Measurements from ENCODE around the gene RBBP8NL. TPM values are rescaled to one million over a fixed set of nuclear protein-coding genes. Genes with fewer than 3 reads are reported as not detected.

Gene RBBP8NL
- polyA plus RNA-seq, 3 donors: 2.4 to 2.9 (median 2.7) TPM

DNA sequence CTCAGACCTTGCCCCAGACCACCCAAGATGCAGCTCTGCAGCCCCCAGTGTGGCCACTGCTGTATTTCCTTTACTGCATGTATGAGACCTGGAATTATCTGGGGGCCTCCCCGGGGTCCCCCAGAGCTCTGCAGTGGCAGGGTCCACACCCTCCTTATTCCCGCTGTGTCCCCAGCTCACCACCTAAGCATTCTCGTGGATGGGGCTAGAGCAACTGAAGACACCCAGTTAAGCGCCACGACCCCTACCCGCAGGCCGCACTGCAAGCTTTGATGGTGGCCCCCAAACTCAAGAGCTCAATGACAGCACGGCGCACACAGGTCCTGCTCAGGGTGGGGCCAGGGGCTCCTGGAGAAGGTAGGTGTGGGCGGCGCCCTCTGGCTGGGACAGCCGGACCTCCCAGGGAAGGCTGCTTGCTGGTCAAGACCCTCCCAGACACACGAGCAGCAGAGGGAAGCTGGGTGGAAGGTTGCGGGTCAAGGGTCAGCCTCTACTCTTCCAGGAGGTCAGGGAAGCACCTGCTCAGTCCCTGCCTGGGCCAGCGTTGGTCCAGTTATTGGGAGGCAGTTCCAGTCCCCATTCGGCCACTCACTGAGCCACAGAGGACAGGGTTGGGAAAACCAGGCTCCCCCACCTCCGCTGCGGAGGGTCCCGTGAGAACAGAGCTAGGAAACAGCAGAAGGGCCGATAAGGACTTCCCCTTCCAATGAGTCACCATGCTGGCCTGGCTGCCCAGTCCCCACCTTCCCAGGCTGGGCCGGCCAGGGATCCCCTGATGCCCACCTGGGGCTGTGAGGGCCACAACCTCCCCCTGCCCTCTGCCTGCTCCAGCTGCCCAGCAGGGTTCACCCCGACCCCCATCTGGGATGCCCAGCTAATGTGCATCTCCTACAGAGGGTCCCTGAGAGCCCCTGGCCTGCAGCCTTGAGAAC lies 63.2 kb downstream of the RBBP8NL start:
- no peak for DNase-seq

GRCh38 chr20:62362991-62363919 lies 64.1 kb downstream of the RBBP8NL start:
- no peak for DNase-seq

- no peak for DNase-seq
Measured at GRCh38 chr20:62362590-62362940, 64.8 kb downstream of the RBBP8NL start.

- no peak for DNase-seq
Measured at GRCh38 chr20:62361799-62362589, 65.3 kb downstream of the RBBP8NL start.

- DNase-seq: no peak
Measured at GRCh38 chr20:62360854-62361798, 66.2 kb downstream of the RBBP8NL start.

Other genes with a start within 250 kb of the RBBP8NL start
- gene MTG2, start 244.5 kb downstream of the RBBP8NL start, polyA plus RNA-seq (ENCODE audit: insufficient read length in 3 of 3): 10 to 100 TPM; 32.2 to 45.6 (median 37.1) TPM
- gene HRH3, start 207.3 kb downstream of the RBBP8NL start, polyA plus RNA-seq (ENCODE audit: insufficient read length in 3 of 3): under 1 TPM in 2 of 3 donors, not detected in 1; 0.11 to 0.19 TPM
- 10 to 100 TPM; 27.6 to 40.8 (median 39.3) TPM for gene OSBPL2, start 189.0 kb downstream of the RBBP8NL start, polyA plus RNA-seq (ENCODE audit: insufficient read length in 3 of 3)
- gene ADRM1, start 124.5 kb downstream of the RBBP8NL start, polyA plus RNA-seq (ENCODE audit: insufficient read length in 3 of 3): 10 to 100 TPM; 54.1 to 72.3 (median 67.0) TPM
- gene LAMA5, start 60.2 kb downstream of the RBBP8NL start, polyA plus RNA-seq (ENCODE audit: insufficient read length in 3 of 3): 100 to 1,000 TPM; 158 to 190 (median 164) TPM
- gene RPS21, start 40.4 kb downstream of the RBBP8NL start, polyA plus RNA-seq (ENCODE audit: insufficient read length in 3 of 3): 1,000 to 10,000 TPM in 1 of 3 donors, 100 to 1,000 TPM in 2; 739 to 1,106 (median 923) TPM
- 10 to 100 TPM in 2 of 3 donors, 1 to 10 TPM in 1; 8.6 to 13.8 (median 10.1) TPM for gene CABLES2, start 20.3 kb downstream of the RBBP8NL start, polyA plus RNA-seq (ENCODE audit: insufficient read length in 3 of 3)
- 10 to 100 TPM in 1 of 3 donors, 1 to 10 TPM in 2; 7.5 to 11.0 (median 8.2) TPM for gene GATA5, start 48.5 kb upstream of the RBBP8NL start, polyA plus RNA-seq (ENCODE audit: insufficient read length in 3 of 3)
- gene SLCO4A1, start 215.0 kb upstream of the RBBP8NL start, polyA plus RNA-seq (ENCODE audit: insufficient read length in 3 of 3): 1 to 10 TPM; 3.3 to 4.4 (median 3.5) TPM

All from renal pelvis (tissue), 4 donors.